ENCODE results near the gene SUPT3H. TPM values are rescaled to one million over a fixed set of nuclear protein-coding genes. Genes with fewer than 3 reads are reported as not detected.

The SUPT3H gene
- polyA plus RNA-seq, 1 donor (not counting 4 experiments of a cell fraction or from before 2014, with no cell fraction given): 7.6 TPM

DNA sequence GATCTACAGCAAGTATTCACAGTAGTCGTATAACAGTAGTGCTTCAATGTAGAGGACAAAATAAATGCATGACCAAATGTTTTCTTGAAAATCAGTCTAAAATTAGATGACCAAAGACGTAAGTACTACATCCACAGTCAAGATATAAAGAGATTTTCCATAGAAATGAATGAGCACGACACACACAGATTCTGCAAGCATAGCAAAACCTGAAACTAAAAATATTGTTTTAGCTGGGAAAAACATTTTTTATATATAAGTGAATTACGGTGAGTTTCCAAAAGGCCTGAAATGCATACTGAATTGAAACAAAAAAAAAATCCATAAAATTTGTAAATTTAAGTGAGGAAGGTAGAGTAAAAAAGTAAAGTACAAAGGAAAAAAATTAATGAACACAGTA lies 217.4 kb downstream of the SUPT3H start:
- Histone ChIP-seq H3K4me2 (ENCODE audit: control insufficient read depth, extremely low read depth, insufficient read depth, low read depth, low read length) (no peak overlapping the region), H3K9me3 (ENCODE audit: control insufficient read depth, low read depth, low read length) (no peaks in the 10 kb centered on the region), H3K27ac (ENCODE audit: control insufficient read depth, insufficient read depth, low read length) (no peak overlapping the region), H3K36me3 (ENCODE audit: control insufficient read depth in 2 of 2, extremely low read depth in 1 of 2, insufficient read depth in 2 of 2, low read length in 2 of 2) (no peaks in the 10 kb centered on the region), H3K4me1 (ENCODE audit: control insufficient read depth, extremely low read depth, insufficient read depth, low read length) (peaks cover 14% of the 10 kb centered on the region), H4K20me1 (ENCODE audit: control insufficient read depth, extremely low read depth, insufficient read depth, low read length) (no peaks in the 10 kb centered on the region), H3K4me3 (ENCODE audit: control insufficient read depth in 2 of 3, extremely low read depth in 1 of 3, insufficient read depth in 2 of 3, low read depth in 1 of 3, low read length in 3 of 3) (no peak overlapping the region), H3K79me2 (ENCODE audit: control insufficient read depth, insufficient read depth, low read length) (no peaks in the 10 kb centered on the region), H2AFZ (ENCODE audit: control insufficient read depth, low read length) (no peak overlapping the region), H3K9me1 (ENCODE audit: control insufficient read depth, extremely low read depth, insufficient read depth, low read length) (no peaks in the 10 kb centered on the region), H3K9ac (ENCODE audit: control insufficient read depth, extremely low read depth, insufficient read depth, low read length) (no peak overlapping the region), H3K27me3 (ENCODE audit: control insufficient read depth, extremely low read depth, insufficient read depth, low read length) (no peaks in the 10 kb centered on the region)
- DNase-seq (ENCODE audit: low read depth, low spot score): no peak
- dilution Hi-C loops (cut with MboI; ENCODE audit: extremely low pct_ligation_motif_present, low sequenced_read_pairs): no loop called here
- TF ChIP-seq EZH2 (IDR thresholded peaks at IDR 0.05; ENCODE audit: low read length): no peak
- TF ChIP-seq, protein P1, sequence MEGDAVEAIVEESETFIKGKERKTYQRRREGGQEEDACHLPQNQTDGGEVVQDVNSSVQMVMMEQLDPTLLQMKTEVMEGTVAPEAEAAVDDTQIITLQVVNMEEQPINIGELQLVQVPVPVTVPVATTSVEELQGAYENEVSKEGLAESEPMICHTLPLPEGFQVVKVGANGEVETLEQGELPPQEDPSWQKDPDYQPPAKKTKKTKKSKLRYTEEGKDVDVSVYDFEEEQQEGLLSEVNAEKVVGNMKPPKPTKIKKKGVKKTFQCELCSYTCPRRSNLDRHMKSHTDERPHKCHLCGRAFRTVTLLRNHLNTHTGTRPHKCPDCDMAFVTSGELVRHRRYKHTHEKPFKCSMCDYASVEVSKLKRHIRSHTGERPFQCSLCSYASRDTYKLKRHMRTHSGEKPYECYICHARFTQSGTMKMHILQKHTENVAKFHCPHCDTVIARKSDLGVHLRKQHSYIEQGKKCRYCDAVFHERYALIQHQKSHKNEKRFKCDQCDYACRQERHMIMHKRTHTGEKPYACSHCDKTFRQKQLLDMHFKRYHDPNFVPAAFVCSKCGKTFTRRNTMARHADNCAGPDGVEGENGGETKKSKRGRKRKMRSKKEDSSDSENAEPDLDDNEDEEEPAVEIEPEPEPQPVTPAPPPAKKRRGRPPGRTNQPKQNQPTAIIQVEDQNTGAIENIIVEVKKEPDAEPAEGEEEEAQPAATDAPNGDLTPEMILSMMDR (optimal IDR thresholded peaks at IDR 0.05 in 1 of 3, IDR thresholded peaks at IDR 0.05 in 1 of 3, conservative IDR thresholded peaks at IDR 0.05 in 1 of 3; ENCODE audit: extremely low read depth in 1 of 3, insufficient read depth in 2 of 3, low read length in 3 of 3): no peak
- no peak for FAIRE-seq

- H3K4me1 ChIP-seq (ENCODE audit: control insufficient read depth, extremely low read depth, insufficient read depth, low read length): no peaks in the 10 kb centered on the region
- H3K27me3 ChIP-seq (ENCODE audit: control insufficient read depth, extremely low read depth, insufficient read depth, low read length): no peaks in the 10 kb centered on the region
- no peaks in the 10 kb centered on the region for H3K36me3 ChIP-seq (ENCODE audit: control insufficient read depth in 2 of 2, extremely low read depth in 1 of 2, insufficient read depth in 2 of 2, low read length in 2 of 2)
- dilution Hi-C loops (cut with MboI; ENCODE audit: extremely low pct_ligation_motif_present, low sequenced_read_pairs): no loop called here
- DNase-seq (ENCODE audit: low read depth, low spot score) (no peak), FAIRE-seq (no peak)
- no peaks in the 10 kb centered on the region for H3K79me2 ChIP-seq (ENCODE audit: control insufficient read depth, insufficient read depth, low read length)
- no peak for TF ChIP-seq EZH2 (IDR thresholded peaks at IDR 0.05; ENCODE audit: low read length)
- TF ChIP-seq, protein P1 (optimal IDR thresholded peaks at IDR 0.05 in 1 of 3, IDR thresholded peaks at IDR 0.05 in 1 of 3, conservative IDR thresholded peaks at IDR 0.05 in 1 of 3; ENCODE audit: extremely low read depth in 1 of 3, insufficient read depth in 2 of 3, low read length in 3 of 3): no peak
- H2AFZ ChIP-seq (ENCODE audit: control insufficient read depth, low read length): no peak overlapping the region
- no peak overlapping the region for H3K27ac ChIP-seq (ENCODE audit: control insufficient read depth, insufficient read depth, low read length)
- no peak overlapping the region for H3K9ac ChIP-seq (ENCODE audit: control insufficient read depth, extremely low read depth, insufficient read depth, low read length)
- no peaks in the 10 kb centered on the region for H3K9me1 ChIP-seq (ENCODE audit: control insufficient read depth, extremely low read depth, insufficient read depth, low read length)
- H3K9me3 ChIP-seq (ENCODE audit: control insufficient read depth, low read depth, low read length): no peaks in the 10 kb centered on the region
- no peak overlapping the region for H3K4me3 ChIP-seq (ENCODE audit: control insufficient read depth in 2 of 3, extremely low read depth in 1 of 3, insufficient read depth in 2 of 3, low read depth in 1 of 3, low read length in 3 of 3)
- H4K20me1 ChIP-seq (ENCODE audit: control insufficient read depth, extremely low read depth, insufficient read depth, low read length): no peaks in the 10 kb centered on the region
- H3K4me2 ChIP-seq (ENCODE audit: control insufficient read depth, extremely low read depth, insufficient read depth, low read depth, low read length): no peak overlapping the region
Measured at GRCh38 chr6:45156075-45156474, 221.7 kb downstream of the SUPT3H start.
